Astrocyte (in vitro differentiated cells and primary cell): Measurements from ENCODE around the gene PRDM11. TPM values are rescaled to one million over a fixed set of nuclear protein-coding genes. Genes with fewer than 3 reads are reported as not detected.

Experiments used
- DNase-seq: peaks from one replicate; pipeline ENCODE4 v3.0.0-alpha.2; 2010; ENCODE audit warnings: low read depth
- FAIRE-seq: peaks from 2 replicates; lab custom pipeline; 2011; peaks lifted over from hg19 to GRCh38; lab: Jason Lieb, UNC
- H2AFZ ChIP-seq: 2 replicates; pipeline ENCODE4 v1.6.0; 2012; ENCODE audit warnings: low read depth, low read length, inconsistent platforms
- H3K27ac ChIP-seq: 2 replicates; pipeline ENCODE4 v1.5.1; 2011; ENCODE audit warnings: low read depth, low read length, inconsistent platforms
- H3K27me3 ChIP-seq: 2 replicates; pipeline ENCODE4 v1.6.0; 2011; ENCODE audit warnings: low read length, inconsistent platforms; ENCODE audit not compliant: insufficient read depth
- H3K36me3 ChIP-seq: 2 replicates; pipeline ENCODE4 v1.5.1; 2011; ENCODE audit warnings: low read length, inconsistent platforms; ENCODE audit not compliant: insufficient read depth
- H3K4me1 ChIP-seq: 2 replicates; pipeline ENCODE4 v1.5.1; 2011; ENCODE audit warnings: low read length, inconsistent platforms; ENCODE audit not compliant: insufficient read depth
- H3K4me2 ChIP-seq: 2 replicates; pipeline ENCODE4 v1.6.0; 2012; ENCODE audit warnings: low read length, inconsistent platforms
- H3K4me3 ChIP-seq: 2 replicates; pipeline ENCODE4 v1.5.1; 2011; ENCODE audit warnings: low read depth, mild to moderate bottlenecking, low read length, inconsistent platforms; ENCODE audit not compliant: insufficient read depth
- H3K79me2 ChIP-seq: 2 replicates; pipeline ENCODE4 v1.6.0; 2012; ENCODE audit warnings: mild to moderate bottlenecking, low read length, inconsistent platforms; ENCODE audit not compliant: insufficient read depth
- H3K9ac ChIP-seq: 2 replicates; pipeline ENCODE4 v1.6.0; 2012; ENCODE audit warnings: mild to moderate bottlenecking, low read length, inconsistent platforms
- H3K9me3 ChIP-seq: 2 replicates; pipeline ENCODE4 v1.5.1; 2012; ENCODE audit warnings: low read depth, mild to moderate bottlenecking, low read length, inconsistent platforms; ENCODE audit not compliant: insufficient read depth
- H4K20me1 ChIP-seq: 2 replicates; pipeline ENCODE4 v1.6.0; 2012; ENCODE audit warnings: low read length, inconsistent platforms; ENCODE audit not compliant: insufficient read depth
- H3K27ac Mint-ChIP-seq: one replicate; pipeline ENCODE4 v1.8.0; 2021; ENCODE audit warnings: mild to moderate bottlenecking, mixed read lengths; ENCODE audit not compliant: unreplicated experiment
- H3K27me3 Mint-ChIP-seq: one replicate; pipeline ENCODE4 v1.8.0; 2021; ENCODE audit warnings: low read depth, mixed read lengths; ENCODE audit not compliant: unreplicated experiment
- H3K36me3 Mint-ChIP-seq: one replicate; pipeline ENCODE4 v1.8.0; 2021; ENCODE audit warnings: low read depth, mixed read lengths; ENCODE audit not compliant: unreplicated experiment
- H3K4me1 Mint-ChIP-seq: one replicate; pipeline ENCODE4 v1.8.0; 2021; ENCODE audit warnings: low read depth, mixed read lengths; ENCODE audit not compliant: unreplicated experiment
- H3K4me3 Mint-ChIP-seq: one replicate; pipeline ENCODE4 v1.8.0; 2021; ENCODE audit warnings: mild to moderate bottlenecking, moderate library complexity, mixed read lengths; ENCODE audit not compliant: unreplicated experiment
- H3K9me3 Mint-ChIP-seq: one replicate; pipeline ENCODE4 v1.8.0; 2021; ENCODE audit warnings: mild to moderate bottlenecking, mixed read lengths; ENCODE audit not compliant: unreplicated experiment
- CTCF ChIP-seq: IDR thresholded peaks from 2 replicates; pipeline ENCODE4 v1.5.1; 2011; ENCODE audit warnings: low read depth, mild to moderate bottlenecking, inconsistent platforms, low read length, moderate library complexity; ENCODE audit not compliant: insufficient read depth
- EZH2 ChIP-seq: IDR thresholded peaks from 2 replicates; pipeline ENCODE4 v1.6.1; 2012; ENCODE audit warnings: mild to moderate bottlenecking, low read length, inconsistent platforms; ENCODE audit not compliant: insufficient read depth
- total RNA-seq: library from RNA; stranded (reverse); gene quantifications from 2 replicates; pipeline ENCODE4 v1.2.1, GENCODE V29; 2021

Gene PRDM11
- total RNA-seq, 1 donor from 2014 or later: 9.1 TPM

GRCh38 chr11:45193695-45194094 is 47.3 kb downstream of the PRDM11 start:
- no peak overlapping the region for H3K27ac ChIP-seq
- H3K36me3 ChIP-seq: no peaks in the 10 kb centered on the region
- no peak for TF ChIP-seq CTCF
- TF ChIP-seq EZH2: no peak
- H3K4me1 Mint-ChIP-seq: no peaks in the 10 kb centered on the region
- FAIRE-seq (no peak), DNase-seq (no peak)
- H2AFZ ChIP-seq: no peak overlapping the region
- peaks cover 2% of the 10 kb centered on the region for H3K27me3 Mint-ChIP-seq
- no peaks in the 10 kb centered on the region for H4K20me1 ChIP-seq
- H3K36me3 Mint-ChIP-seq: peaks cover 22% of the 10 kb centered on the region
- no peaks in the 10 kb centered on the region for H3K9me3 ChIP-seq
- H3K4me3 ChIP-seq: no peak overlapping the region
- no peaks in the 10 kb centered on the region for H3K79me2 ChIP-seq
- no peaks in the 10 kb centered on the region for H3K9me3 Mint-ChIP-seq
- no peak overlapping the region for H3K9ac ChIP-seq
- H3K4me1 ChIP-seq: no peaks in the 10 kb centered on the region
- H3K27me3 ChIP-seq: no peaks in the 10 kb centered on the region
- no peak overlapping the region for H3K4me3 Mint-ChIP-seq
- H3K27ac Mint-ChIP-seq: no peak overlapping the region
- H3K4me2 ChIP-seq: no peak overlapping the region

- Histone ChIP-seq H3K79me2 (no peaks in the 10 kb centered on the region), H3K4me1 (peaks cover 4% of the 10 kb centered on the region), H3K9ac (no peak overlapping the region), H3K4me3 (no peak overlapping the region), H2AFZ (no peak overlapping the region), H3K9me3 (no peaks in the 10 kb centered on the region), H3K27me3 (no peaks in the 10 kb centered on the region), H4K20me1 (peaks cover 4% of the 10 kb centered on the region), H3K36me3 (no peaks in the 10 kb centered on the region), H3K4me2 (no peak overlapping the region), H3K27ac (no peak overlapping the region)
- no peak for FAIRE-seq
- Mint-ChIP-seq H3K4me1 (no peaks in the 10 kb centered on the region), H3K27ac (no peak overlapping the region), H3K36me3 (peaks cover 16% of the 10 kb centered on the region), H3K27me3 (peaks cover 1% of the 10 kb centered on the region), H3K4me3 (no peak overlapping the region), H3K9me3 (peaks cover 4% of the 10 kb centered on the region)
- TF ChIP-seq CTCF: no peak
- no peak for TF ChIP-seq EZH2
- no peak for DNase-seq
These were observed 58.3 kb downstream of the PRDM11 start for GRCh38 chr11:45204761-45205160.

GRCh38 chr11:45205978-45206377 is 59.5 kb downstream of the PRDM11 start:
- H3K9me3 Mint-ChIP-seq: peaks cover 2% of the 10 kb centered on the region
- no peak for TF ChIP-seq CTCF
- Histone ChIP-seq H3K27me3 (no peaks in the 10 kb centered on the region), H3K27ac (no peak overlapping the region), H3K9me3 (no peaks in the 10 kb centered on the region), H3K4me3 (no peak overlapping the region), H3K4me2 (no peak overlapping the region), H3K9ac (no peak overlapping the region), H3K36me3 (no peaks in the 10 kb centered on the region), H4K20me1 (peaks cover 4% of the 10 kb centered on the region), H3K4me1 (peaks cover 10% of the 10 kb centered on the region), H3K79me2 (no peaks in the 10 kb centered on the region), H2AFZ (no peak overlapping the region)
- DNase-seq (no peak), FAIRE-seq (no peak)
- H3K36me3 Mint-ChIP-seq: peaks cover 7% of the 10 kb centered on the region
- peaks cover 1% of the 10 kb centered on the region for H3K4me1 Mint-ChIP-seq
- H3K27me3 Mint-ChIP-seq: peaks cover 1% of the 10 kb centered on the region
- no peak overlapping the region for H3K27ac Mint-ChIP-seq
- no peak overlapping the region for H3K4me3 Mint-ChIP-seq
